HG02938 (cell line): ENCODE measurements around the gene RRN3.
"Not testable (repeated sequence)": the region's sequence is repeated elsewhere in the genome, so short reads cannot be mapped to it uniquely, and the experiment has no call there.

Experiments
- ATAC-seq: cut with Tn5 transposase; IDR thresholded peaks from one replicate; pipeline ENCODE4 v1.9.1; 2021; ENCODE audit warnings: mild to moderate bottlenecking, moderate library complexity; ENCODE audit not compliant: unreplicated experiment

RRN3 gene

DNA sequence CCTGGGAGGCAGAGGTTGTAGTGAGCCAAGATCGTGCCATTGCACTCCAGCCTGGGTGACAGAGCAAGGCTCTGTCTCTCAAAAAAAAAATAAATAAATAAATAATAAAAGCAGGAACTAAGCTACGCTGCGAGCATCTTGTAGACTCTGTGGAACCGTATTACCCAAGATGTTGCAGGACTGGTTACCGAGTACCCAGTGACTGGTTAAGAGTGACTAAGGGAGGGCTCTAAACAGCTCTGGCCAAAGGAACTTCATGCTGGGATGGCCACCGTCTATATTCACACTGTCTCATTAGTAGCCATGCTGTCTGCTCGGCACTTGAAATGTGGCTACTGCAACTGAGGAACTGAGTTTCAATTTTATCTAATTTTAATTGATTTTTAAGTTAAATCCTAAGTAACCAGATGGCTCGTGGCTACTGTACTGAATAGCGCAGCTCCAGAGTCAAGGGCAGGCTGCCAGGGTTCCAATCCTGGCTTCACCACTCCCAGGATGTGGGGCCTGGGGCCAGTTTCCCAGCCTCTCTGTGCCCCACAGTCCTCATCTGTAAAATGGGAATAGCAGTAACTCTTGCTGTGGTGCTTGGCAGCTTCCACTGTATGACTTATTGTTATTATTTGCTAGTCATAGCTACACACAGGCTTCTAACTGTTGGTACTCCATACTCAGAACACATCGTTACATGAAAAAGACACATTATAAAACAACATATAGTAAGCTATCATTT, 41.2 kb downstream of the RRN3 start:
- no peak for ATAC-seq

DNA sequence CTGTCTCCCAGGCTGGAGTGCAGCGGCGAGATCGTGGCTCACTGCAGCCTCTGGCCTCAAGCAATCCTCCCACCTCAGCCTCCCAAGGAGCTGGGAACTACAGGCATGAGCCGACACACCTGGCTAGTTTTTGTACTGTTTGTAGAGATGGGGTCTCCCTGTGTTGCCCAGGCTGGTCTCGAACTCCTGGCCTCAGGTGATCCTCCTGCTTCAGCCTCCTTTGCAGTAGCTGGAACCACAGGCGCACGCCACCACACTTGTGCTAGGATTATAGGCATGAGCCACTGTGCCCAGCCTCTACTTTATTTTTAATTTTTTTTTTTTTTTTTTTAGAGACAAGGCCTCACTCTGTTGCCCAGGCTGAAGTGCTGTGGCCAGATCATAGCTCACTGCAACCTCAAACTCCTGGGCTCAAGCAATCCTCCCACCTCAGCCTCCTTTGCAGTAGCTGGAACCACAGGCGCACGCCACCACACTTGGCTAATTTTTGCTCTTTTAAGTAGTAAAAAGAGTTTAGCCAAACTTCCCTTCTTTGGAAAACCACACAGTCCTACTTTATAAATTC, 42.6 kb downstream of the RRN3 start:
- no peak for ATAC-seq

DNA sequence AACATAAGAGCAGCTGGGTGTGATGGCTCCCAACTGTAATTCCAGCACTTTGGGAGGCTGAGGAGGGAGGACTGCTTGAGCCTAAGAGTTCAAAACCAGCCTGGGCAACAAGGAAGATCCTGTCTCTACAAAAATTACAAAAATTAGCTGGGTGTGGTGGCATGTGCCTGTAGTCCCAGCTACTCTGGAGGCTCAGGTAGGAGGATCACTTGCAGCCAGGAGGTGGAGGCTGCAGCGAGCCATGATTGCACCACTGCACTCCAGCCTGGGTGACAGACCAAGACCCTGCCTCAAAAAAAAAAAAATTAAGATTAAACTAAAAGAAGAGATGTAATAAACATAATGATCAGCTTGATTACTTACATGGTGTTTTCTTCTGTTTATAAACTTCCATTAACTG, 43.6 kb downstream of the RRN3 start:
- ATAC-seq = not testable (repeated sequence)

DNA sequence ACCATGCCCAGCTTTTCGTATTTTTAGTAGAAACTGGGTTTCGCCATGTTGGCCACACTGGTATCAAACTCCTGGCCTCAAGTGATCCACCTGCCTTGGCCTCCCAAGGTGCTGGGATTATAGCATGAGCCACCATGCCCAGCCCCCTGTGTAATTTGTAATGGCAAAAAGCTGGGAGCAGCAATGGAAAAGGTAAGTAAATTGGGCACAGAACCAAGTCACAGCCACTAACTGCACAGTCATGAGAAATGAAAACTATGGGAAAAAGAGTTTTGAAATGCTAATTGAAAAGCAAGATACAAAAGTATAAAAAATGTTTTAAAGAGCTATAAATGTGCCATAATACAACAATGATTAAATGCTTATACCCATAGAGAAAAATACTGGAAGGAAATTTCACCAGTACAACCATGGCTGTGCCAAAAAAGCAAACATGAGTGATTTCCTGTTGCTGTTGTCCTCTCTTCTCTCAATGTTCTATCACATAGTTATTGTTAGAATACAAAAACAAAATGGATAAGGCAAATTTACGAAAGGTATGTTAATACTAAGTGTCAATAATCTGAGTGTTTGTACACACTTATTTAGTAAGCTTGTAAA, 44.4 kb downstream of the RRN3 start:
- no peak for ATAC-seq

DNA sequence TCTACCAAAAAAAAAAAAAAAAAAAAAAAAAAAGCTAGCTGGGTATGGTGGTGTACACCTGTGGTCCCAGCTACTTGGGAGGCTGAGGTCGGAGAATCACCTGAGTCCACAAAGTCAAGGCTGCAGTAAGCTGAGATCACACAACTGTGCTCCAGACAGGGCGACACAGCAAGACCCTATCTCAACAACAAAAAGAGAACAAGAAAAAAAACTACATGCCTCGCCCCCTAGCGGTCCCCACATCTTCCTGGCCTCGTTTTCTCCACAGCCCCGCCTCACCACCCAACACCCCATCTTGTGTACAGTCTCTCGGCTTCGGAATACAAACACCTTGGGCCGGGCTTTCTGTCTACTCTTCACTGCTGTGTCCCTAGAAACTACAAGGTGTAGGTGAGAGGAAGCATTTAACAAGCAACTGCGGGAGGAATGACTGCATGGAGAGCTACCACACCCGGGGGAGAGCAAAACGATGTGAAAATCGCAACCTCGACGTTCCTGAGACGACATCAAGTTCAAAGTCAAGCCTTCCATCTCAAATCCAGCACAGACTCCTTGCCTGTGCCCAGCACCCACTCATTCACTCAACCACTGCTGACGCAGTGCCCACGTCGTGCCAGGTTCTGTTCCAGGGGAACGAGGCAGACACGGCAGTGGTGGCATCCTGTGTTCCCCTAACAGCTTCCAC, 47.2 kb downstream of the RRN3 start:
- no peak for ATAC-seq

DNA sequence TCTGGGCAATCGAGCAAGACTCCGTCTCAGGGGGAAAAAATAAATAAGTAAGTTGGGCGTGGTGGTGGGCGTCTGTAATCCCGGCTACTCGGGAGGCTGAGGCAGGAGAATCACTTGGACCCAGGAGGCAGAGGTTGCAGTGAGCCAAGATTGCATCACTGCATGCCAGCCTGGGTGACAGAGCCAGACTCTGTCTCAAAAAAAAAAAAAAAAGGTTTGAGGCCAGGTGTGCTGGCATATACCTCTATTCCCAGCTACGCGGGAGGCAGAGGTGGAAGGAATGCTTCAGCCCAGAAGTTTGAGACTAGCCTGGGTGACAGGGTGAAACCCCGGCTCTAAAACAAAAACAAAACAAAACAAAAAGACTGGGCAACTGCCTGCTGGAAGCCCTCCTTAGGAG, 48.8 kb downstream of the RRN3 start:
- not testable (repeated sequence) for ATAC-seq

DNA sequence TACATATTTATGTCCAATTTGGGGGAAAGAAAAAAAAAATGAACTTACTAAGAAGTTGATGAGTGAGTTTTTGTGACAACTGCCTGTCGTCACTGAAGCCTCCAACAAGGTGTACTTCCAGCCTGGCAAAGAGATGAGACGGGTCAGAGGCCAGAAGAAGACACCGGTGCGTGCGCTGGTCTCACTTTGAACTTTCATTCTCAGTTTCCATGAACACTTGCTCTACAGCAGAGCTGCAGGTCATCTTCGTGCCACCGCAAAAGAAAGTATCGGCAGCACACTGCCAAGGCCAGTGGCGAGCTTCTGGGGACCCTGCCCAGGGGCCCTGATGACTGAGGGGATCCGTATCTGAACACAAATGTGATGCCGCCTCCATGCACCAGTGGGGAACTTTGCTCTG, 49.8 kb downstream of the RRN3 start:
- ATAC-seq = no peak

DNA sequence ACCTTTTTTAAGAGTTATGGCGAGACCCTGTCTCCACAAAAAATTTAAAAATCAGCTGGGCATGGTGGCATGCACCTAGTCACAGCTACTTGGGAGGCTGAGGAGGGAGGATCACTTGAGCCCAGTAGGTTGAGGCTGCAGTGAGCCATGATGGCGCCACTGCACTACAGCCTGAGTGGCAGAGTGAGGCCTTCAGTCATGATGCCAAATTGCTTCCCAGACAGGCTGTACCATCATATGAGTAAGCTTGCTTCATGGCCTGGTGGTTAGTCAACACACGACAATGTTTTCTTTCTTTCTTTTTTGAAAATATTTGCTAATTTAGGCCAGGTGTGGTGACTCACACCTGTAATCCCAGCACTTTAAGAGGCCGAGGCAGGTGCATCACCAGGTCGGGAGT, 50.7 kb downstream of the RRN3 start:
- ATAC-seq = no peak

DNA sequence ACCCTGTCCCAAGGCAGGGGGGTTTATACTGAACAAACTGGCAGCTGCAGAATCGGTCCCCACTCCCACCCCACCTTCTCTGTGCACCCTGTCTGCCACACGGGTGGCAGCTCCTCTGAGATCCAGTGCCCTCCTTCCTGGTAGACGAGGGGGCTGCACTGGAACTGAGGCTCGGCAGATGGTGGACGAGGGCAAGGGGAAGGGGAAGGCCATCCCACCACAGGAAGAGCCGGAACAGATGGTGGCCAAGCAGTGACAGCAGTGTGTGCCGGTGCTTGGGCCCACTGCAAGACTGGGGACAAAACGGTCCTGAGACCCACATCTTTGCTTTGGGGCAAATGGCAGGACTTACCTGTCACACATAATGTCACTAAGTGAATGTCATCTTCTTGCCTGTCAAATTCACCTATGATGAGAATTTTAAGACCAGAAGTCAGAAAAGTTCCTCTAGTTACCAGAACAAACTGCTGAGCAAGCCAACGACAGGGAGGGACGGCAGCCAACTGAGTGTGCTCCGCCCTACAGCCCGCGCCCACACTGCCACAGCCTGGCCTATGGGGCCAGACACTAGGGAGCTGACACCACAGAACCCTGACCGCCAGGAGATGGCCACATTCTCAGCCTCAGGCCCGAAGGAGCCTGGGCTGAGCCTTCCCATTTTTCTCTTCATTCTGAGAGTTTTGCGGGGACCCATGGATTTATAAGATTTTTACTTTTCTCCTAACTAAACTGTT, 52.6 kb downstream of the RRN3 start:
- no peak for ATAC-seq

DNA sequence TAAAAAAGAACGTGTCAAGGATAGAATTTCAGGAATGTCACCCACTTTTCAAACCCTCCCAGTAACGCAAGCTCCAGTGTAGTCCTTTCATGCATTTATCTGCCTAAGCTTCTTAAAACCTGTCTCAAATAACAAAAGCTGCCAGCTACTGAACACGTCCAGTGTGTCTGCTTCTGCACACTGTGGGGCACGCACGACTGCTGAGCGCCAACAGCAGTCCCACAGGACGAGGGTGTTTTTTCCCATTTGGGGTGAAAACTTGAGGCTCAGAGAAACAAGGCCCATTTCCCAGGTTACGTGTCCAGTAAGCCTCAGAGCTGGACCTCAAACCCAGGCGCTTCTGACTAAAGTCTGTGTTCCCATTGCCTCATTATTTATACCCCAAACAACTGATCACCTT, 55.4 kb downstream of the RRN3 start:
- ATAC-seq = no peak

DNA sequence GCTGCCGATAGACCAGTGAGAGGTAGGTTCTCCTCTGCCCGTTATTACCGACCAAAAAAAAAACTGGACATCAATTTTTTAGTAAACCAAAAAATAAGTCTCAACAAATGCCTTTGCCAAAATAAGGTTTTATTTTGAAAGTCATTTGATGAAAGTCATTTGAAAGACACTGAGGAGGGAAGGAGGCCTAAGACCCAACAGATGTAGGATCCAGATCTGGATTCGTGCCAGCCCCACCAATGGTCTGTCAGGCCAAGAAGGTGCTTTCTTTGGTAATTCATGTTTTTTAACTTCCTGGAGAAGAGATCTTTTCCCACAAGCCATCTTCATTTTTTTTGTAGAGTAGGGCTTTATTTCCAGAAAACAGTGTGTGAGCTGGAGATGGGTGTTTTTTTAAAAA, 56.3 kb downstream of the RRN3 start:
- no peak for ATAC-seq

DNA sequence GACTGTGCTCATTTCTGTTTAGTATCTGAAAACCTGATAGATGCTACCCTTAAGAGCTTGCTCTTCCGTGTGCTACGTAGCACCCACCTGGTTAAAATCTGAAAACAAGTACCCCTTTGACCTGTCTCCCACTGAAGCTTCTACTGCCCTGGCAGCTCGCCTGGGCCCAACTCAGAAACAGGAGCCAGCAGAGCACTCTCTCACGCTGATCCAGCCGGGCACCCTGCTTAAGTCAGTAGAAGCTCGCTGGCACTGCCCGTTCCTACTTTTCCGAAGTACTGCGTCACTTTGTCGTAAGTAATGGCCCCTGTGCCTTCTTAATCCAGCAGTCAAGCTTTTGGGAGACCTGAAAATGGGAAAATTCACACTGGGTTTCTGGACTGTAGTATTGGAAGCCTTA, 57.1 kb downstream of the RRN3 start:
- ATAC-seq = no peak

DNA sequence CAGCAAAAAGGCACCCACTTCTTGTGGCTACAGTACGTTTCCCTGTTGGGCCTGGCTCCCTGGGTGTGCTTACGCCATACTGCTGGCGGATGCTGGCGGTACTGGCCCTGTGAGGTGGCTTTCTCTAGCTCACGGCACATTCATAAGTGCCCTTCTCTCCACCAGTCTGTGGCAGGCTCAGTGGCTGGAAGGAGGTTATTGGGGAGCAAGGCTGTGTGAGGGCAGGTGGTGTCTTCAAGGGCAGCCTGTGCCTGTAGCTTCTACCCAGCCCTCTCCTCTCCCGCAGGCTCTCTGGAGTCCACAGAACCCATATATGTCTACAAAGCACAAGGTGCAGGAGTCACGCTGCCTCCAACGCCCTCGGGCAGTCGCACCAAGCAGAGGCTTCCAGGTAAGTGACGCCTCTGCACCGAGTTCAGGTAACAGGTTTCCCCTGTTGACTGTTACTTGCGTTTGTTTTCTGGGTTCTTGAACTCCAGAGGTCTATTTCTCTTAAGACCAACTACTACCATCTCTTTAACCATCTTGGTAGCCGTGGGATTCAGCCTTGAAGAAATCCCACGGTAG, 58.8 kb downstream of the RRN3 start:
- no peak for ATAC-seq

DNA sequence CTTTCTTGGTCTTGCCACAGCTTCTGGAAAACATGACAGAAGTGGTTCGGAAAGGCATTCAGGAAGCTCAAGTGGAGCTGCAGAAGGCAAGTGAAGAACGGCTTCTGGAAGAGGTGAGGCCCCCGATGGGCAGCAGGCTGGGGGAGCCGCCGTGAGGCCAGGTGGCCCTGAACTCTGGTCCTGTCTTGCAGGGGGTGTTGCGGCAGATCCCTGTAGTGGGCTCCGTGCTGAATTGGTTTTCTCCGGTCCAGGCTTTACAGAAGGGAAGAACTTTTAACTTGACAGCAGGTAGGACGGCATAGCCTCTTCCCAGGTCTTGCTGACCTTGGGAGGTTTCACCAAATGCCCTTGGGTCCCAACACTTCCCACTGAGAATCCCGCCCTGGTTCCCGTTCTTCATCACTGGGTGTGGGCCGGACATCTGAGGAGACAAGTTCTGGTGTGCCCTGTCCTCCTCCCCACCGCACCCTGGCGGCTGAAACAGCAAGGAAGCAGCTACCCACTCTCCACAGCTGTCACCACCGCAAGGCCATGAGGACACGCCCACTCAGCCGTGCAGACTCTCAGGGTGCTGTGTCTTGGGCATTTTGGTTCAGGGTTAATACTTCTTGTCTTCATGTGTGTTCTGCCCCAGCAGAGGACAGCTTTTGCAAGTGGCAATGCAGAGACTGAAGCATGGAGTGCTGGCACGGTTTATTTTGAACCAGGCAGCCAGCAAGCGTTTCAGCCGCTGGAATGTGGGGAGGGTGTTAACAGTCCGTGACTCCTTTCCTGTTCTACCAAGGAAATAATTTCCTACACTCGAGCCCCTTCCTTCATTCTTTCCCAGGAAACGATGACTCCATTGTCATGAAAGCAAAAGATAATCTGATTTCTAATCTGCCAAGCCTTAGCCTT, 59.6 kb downstream of the RRN3 start:
- no peak for ATAC-seq

DNA sequence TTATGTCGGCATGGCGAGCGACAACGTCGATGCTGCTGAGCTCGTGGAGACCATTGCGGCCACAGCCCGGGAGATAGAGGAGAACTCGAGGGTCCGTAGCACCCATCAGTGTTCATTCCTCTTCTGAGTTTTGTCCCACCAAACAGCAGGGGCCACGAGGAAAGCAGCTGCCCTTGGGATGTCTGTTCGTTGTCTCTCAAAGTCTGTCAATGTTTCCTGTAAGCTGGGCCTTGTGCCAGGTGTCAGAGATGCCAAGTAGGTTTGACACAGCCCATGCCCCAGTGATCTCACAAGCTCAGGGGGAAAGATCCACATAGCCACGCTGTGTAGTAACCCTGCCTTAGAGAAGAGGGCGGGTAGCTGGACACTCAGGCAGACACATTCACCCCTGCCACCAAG, 60.8 kb downstream of the RRN3 start:
- ATAC-seq = no peak

DNA sequence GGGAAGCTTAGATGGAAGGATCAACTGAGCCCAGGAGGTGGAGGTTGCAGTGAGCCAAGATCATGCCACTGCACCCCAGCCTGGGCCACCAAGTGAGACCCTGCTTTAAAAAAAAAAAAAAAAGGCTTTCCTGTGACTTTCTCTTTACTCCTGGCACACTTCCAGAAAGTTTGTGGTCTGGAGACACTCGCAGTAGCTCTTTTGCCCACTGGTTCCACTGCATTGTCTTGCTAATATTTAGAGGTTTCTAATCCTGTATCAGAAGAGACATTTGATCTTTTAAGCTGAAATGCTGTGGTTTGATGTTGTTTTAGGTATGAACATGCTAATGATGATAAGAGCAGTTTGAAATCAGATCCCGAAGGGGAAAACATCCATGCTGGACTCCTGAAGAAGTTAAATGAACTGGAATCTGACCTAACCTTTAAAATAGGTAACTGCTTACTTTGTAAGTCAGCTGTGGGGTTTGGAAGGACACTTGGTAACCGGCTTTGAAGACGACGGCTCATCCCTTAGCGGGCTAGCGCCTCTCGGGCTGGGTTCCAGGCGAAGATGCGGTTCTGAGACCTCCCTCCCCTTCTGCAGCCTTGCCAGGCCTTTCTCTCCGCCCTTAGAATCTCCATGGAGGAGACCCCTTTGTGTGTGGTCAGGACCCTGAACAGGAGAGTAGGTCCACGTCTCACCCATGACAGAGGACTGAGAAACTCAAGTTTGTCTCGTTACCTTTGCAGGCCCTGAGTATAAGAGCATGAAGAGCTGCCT, 61.3 kb downstream of the RRN3 start:
- ATAC-seq = no peak

DNA sequence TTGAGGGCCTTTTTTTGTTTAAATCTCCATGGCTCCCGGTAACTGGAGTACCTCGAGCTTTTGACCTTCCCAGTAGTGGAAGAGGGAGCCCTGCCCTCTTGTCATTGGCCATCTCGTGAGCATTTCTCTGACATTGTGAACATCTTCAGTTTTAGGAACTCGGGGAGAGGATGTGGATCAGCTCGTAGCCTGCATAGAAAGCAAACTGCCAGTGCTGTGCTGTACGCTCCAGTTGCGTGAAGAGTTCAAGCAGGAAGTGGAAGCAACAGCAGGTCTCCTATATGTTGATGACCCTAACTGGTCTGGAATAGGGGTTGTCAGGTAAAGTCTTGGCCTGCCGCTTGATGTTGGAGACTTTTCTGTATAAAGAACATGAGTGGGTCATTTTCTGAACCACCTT, 62.5 kb downstream of the RRN3 start:
- no peak for ATAC-seq

DNA sequence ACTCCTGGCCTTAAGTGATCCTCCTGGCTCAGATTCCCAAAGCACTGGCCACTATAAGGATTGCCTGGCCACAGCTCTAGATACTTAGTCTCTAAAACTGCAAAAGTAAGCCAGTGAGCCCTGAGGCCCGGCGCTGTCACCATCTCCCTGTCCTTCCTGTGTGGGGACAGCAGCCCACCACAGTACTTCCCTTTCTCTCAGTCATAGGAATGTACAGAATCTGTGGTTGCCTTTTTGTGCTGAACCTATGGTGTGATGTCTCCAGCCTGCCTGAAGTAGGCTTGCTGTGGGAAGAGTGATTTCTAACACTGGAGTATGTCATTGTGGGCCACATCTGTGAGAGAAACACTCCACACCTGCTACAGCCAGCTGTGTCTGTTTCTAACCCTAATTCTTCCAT, 62.9 kb downstream of the RRN3 start:
- no peak for ATAC-seq

DNA sequence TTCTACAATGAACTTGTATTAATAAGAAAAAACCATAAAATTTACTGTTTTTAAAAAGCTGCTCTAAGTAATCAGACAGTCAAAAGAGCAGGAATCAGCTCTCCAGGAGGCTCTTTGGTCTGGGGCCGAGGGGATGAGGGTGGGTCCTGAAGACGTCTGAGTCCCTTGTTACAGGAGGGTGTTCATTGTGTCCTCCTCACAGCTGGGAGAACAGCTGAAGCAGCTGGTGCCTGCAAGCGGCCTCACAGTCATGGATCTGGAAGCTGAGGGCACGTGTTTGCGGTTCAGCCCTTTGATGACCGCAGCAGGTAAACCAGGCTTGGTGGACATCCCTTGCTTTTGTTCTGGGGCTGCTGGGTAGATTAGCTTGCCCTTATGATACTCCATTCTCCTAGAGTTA, 64.3 kb downstream of the RRN3 start:
- not testable (repeated sequence) for ATAC-seq
